Breast epithelium (tissue), 4 donors: ENCODE results near the gene EIPR1. TPM values are rescaled to one million over a fixed set of nuclear protein-coding genes. Genes with fewer than 3 reads are reported as not detected.

Experiments used
- DNase-seq, 2 donors: peaks; one replicate each; pipeline ENCODE4 v3.0.0-alpha.2; 2019; ENCODE audit warnings: low spot score in 2 of 2
- H3K27ac ChIP-seq, 2 donors: fragments of 200-600 bp; sonication (generic) in 1 of 2; one replicate each; pipeline ENCODE4 v1.5.1; 2016 to 2019; ENCODE audit warnings: mild to moderate bottlenecking in 1 of 2
- H3K27me3 ChIP-seq, 2 donors: fragments of 200-600 bp; sonication (generic) in 1 of 2; one replicate each; pipeline versions ENCODE4 v1.5.1 to v1.6.0; 2017 to 2019; ENCODE audit warnings: control low read depth in 1 of 2, mild to moderate bottlenecking in 1 of 2
- H3K36me3 ChIP-seq: fragments of 200-600 bp; one replicate; pipeline ENCODE4 v1.5.1; 2019
- H3K4me1 ChIP-seq, 2 donors: fragments of 200-600 bp; sonication (generic); one replicate each; pipeline ENCODE4 v1.5.1; 2016 to 2019; ENCODE audit warnings: control low read depth in 1 of 2
- H3K4me3 ChIP-seq, 3 donors: fragments of 200-600 bp; sonication (generic); 1 replicate in 2 of 3; 2 replicates in 1 of 3; pipeline ENCODE4 v1.5.1; 2016 to 2019; ENCODE audit warnings: mild to moderate bottlenecking in 3 of 3, moderate library complexity in 2 of 3
- H3K9me3 ChIP-seq, 2 donors: fragments of 200-600 bp; sonication (generic) in 1 of 2; one replicate each; pipeline ENCODE4 v1.5.1; 2016 to 2019; ENCODE audit warnings: control low read depth in 1 of 2
- POLR2A ChIP-seq: fragments of 450-650 bp; IDR thresholded peaks from one replicate; pipeline ENCODE4 v1.6.1; 2016; ENCODE audit warnings: antibody characterized with exemption, mild to moderate bottlenecking, moderate library complexity
- POLR2AphosphoS5 ChIP-seq, 3 donors: sonication (generic); formaldehyde crosslinking; IDR thresholded peaks; one replicate each; pipeline ENCODE4 v1.6.1; 2017; ENCODE audit warnings: antibody characterized with exemption in 3 of 3
- intact Hi-C: fragments of 100-400 bp; cut with DNase I; formaldehyde crosslinking; loops from one replicate; pipeline ENCODE4 v1.15.1; 2023; ENCODE audit warnings: low total_unique reads
- total RNA-seq, 3 donors: library from RNA; depleted of rRNA; stranded (reverse); fragments of >200 nt; gene quantifications; one replicate each; pipeline ENCODE4 v1.1.0, GENCODE V29; 2016
- TF ChIP-seq, protein P1 (sequence below), 3 donors: fragments of 450-650 bp; IDR thresholded peaks; one replicate each; pipeline ENCODE4 v1.5.1; 2016 to 2017; ENCODE audit warnings: antibody characterized with exemption in 3 of 3, mild to moderate bottlenecking in 3 of 3, moderate library complexity in 3 of 3

EIPR1 gene
- total RNA-seq, 3 donors from 2014 or later = 12.8 to 31.0 (median 23.3) TPM

DNA sequence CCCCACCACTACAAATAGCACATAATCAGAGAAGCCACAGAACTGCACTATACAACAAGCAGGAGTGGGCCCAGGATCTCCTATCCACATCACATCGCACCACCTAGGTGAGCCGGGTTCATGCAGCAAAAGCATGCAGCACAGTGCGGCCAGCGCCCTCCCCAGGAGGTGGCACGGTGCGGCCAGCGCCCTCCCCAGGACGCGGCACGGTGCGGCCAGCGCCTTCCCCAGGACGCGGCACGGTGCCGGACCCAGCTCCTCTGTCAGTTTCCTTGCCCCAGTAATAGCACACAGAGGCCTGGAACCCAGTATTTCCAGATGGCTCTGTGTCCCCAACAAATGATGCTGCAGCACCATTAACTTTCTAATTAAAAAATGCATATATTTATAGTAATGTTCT lies 114.1 kb downstream of the EIPR1 start:
- no peaks in the 10 kb centered on the region for H3K9me3 ChIP-seq
- intact Hi-C loops = no loop called here
- no peaks in the 10 kb centered on the region for H3K4me1 ChIP-seq
- no peaks in the 10 kb centered on the region for H3K27me3 ChIP-seq
- no peak overlapping the region for H3K4me3 ChIP-seq
- H3K27ac ChIP-seq = no peak overlapping the region
- DNase-seq = no peak
- TF ChIP-seq, protein P1, sequence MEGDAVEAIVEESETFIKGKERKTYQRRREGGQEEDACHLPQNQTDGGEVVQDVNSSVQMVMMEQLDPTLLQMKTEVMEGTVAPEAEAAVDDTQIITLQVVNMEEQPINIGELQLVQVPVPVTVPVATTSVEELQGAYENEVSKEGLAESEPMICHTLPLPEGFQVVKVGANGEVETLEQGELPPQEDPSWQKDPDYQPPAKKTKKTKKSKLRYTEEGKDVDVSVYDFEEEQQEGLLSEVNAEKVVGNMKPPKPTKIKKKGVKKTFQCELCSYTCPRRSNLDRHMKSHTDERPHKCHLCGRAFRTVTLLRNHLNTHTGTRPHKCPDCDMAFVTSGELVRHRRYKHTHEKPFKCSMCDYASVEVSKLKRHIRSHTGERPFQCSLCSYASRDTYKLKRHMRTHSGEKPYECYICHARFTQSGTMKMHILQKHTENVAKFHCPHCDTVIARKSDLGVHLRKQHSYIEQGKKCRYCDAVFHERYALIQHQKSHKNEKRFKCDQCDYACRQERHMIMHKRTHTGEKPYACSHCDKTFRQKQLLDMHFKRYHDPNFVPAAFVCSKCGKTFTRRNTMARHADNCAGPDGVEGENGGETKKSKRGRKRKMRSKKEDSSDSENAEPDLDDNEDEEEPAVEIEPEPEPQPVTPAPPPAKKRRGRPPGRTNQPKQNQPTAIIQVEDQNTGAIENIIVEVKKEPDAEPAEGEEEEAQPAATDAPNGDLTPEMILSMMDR (IDR thresholded peaks at IDR 0.05) = no peak
- TF ChIP-seq POLR2AphosphoS5 (IDR thresholded peaks at IDR 0.05) (no peak), POLR2A (no peak)
- no peaks in the 10 kb centered on the region for H3K36me3 ChIP-seq

DNA sequence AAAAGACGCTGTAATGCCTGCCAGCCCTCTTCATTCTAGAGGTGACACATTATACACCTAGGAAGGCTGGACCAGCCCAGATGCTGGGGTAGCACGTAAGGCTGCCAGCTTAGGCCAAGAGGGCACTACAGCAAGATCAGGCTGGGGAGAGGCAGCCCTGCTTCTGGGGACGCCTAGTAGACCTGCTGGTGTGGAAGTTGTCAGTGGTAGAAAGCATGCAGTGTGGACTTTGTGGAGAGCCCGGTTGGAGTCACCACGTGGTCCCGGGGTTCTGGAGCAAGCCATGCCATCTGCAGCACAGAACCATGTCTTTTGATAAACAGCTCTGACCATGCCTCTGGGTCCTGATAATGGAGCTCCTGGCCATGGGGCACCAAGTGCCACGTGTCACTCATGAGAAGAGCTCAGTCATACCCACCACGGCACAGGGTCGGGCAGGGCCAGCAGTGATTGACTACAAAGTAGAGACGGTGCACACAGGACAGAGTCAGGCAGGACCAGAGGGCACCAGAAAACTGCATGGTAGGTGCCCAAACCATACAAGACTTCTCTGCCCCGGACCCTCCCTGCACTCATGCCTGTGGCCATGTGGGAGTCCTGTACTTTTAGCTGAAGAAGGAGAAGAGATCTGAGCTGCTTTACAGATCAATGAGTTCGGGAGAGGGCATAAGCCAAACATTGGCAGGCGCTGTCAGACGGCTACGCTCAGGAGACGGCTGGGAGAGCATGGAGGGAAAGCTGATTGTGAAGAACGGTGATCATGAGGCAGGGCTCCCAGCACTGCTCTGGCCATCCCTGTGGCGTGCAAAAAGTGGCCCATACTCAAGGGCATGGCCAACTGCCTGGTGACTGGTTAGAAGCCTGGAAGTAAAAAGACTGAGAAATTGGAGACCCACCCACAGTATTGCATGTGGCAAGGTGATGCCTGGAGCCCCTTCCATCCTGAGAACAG lies 114.9 kb downstream of the EIPR1 start:
- Histone ChIP-seq H3K4me1 (no peaks in the 10 kb centered on the region), H3K27me3 (no peaks in the 10 kb centered on the region), H3K27ac (no peak overlapping the region), H3K4me3 (no peak overlapping the region), H3K9me3 (no peaks in the 10 kb centered on the region), H3K36me3 (no peaks in the 10 kb centered on the region)
- TF ChIP-seq, protein P1 (IDR thresholded peaks at IDR 0.05) = no peak
- TF ChIP-seq POLR2AphosphoS5 (IDR thresholded peaks at IDR 0.05) (no peak), POLR2A (no peak)
- intact Hi-C loops = no loop called here
- DNase-seq = no peak

DNA sequence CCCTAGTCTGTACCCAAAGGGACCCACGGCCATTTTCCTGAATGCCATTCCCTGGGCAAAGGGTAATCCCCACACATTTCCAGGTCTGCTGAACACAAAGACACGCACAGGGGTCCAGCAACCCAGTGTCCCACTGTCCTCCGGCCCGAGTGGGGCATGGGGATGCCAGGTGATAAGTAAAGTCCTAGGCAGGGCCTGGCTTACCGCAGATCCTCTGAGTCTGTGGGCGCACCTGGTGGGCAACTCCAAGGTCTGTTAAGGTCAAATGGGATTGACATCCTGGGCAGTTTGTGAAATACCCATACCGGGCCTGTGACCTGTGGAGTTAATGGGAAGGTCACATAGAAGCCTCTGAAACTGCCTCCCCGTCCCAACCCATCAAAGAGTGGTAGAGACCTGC lies 116.1 kb downstream of the EIPR1 start:
- Histone ChIP-seq H3K27me3 (no peaks in the 10 kb centered on the region), H3K4me1 (no peaks in the 10 kb centered on the region), H3K4me3 (no peak overlapping the region), H3K36me3 (no peaks in the 10 kb centered on the region), H3K9me3 (no peaks in the 10 kb centered on the region), H3K27ac (no peak overlapping the region)
- TF ChIP-seq POLR2A = no peak
- TF ChIP-seq POLR2AphosphoS5 (IDR thresholded peaks at IDR 0.05) = no peak
- TF ChIP-seq, protein P1 (IDR thresholded peaks at IDR 0.05) = no peak
- no peak for DNase-seq
- intact Hi-C loops = loop anchor here (2.0 kb wide), 1 partner anchor 57 kb away; no protein-coding TSS in a partner anchor

DNA sequence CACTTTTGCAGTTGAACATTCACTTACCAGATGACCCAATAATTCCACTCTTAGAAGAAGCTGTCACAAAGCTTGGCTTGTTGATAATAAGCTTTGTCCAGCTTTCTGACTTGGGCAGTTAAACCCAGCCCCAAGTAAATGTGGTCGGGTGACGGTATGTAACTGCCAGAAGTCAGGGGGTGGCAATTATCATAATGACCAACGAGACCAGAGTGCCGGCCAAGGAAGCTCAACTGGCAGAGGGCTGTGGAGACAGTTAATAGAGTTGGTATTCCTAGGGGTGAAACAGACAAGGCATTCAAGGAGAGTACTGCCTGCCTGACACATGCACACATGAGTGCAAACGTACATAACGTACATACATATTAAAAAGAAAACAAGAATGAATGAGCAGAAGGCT lies 116.7 kb downstream of the EIPR1 start:
- Histone ChIP-seq H3K27me3 (no peaks in the 10 kb centered on the region), H3K27ac (no peak overlapping the region), H3K4me3 (no peak overlapping the region), H3K9me3 (no peaks in the 10 kb centered on the region), H3K4me1 (no peaks in the 10 kb centered on the region), H3K36me3 (no peaks in the 10 kb centered on the region)
- DNase-seq = no peak
- intact Hi-C loops = loop anchor here (2.0 kb wide), 1 partner anchor 58 kb away; no protein-coding TSS in a partner anchor
- TF ChIP-seq POLR2AphosphoS5 (IDR thresholded peaks at IDR 0.05) (no peak), POLR2A (no peak)
- TF ChIP-seq, protein P1 (IDR thresholded peaks at IDR 0.05) = no peak

DNA sequence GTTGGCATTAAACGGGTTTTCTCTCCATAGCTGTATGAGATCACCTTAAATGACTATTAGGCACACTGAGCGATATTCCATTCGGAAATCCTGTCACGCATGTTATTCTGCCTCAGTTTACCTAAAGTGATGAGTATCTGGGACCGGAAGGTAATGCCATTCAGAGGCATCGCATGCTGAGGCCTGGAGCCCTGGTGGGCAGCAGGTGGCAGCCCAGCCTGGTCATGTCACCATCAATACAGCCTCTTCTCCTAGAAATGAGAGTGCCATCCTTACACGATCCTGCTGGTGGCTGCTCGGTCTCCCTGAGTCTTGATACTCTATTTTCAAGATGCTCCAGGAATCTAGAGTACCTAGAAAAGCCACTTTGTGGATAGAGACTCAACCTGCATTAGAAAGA lies 119.8 kb downstream of the EIPR1 start:
- no peaks in the 10 kb centered on the region for H3K4me1 ChIP-seq
- no peaks in the 10 kb centered on the region for H3K36me3 ChIP-seq
- TF ChIP-seq, protein P1 (IDR thresholded peaks at IDR 0.05) = no peak
- TF ChIP-seq POLR2AphosphoS5 (IDR thresholded peaks at IDR 0.05) = no peak
- no peak for TF ChIP-seq POLR2A
- intact Hi-C loops = no loop called here
- no peak for DNase-seq
- H3K9me3 ChIP-seq = no peaks in the 10 kb centered on the region
- H3K4me3 ChIP-seq = no peak overlapping the region
- no peak overlapping the region for H3K27ac ChIP-seq
- no peaks in the 10 kb centered on the region for H3K27me3 ChIP-seq
